Prostate gland (tissue), 2 donors: ENCODE results near the gene HIGD2B.

Experiments
- CTCF ChIP-seq, 4 experiments: fragments of 200-600 bp in 2 of 4; fragments of 450-650 bp in 2 of 4; sonication (generic) in 2 of 4; IDR thresholded peaks; 1 replicate in 3 of 4; 2 replicates in 1 of 4; pipeline ENCODE4 v1.5.1; 2016 to 2019; ENCODE audit warnings: antibody characterized with exemption in 4 of 4, mild to moderate bottlenecking in 2 of 4, moderate library complexity in 2 of 4
- POLR2A ChIP-seq: fragments of 450-650 bp; IDR thresholded peaks from one replicate; pipeline ENCODE4 v1.6.1; 2016; ENCODE audit warnings: antibody characterized with exemption, mild to moderate bottlenecking

GRCh38 chr15:72733941-72734738 is 48.2 kb upstream of the HIGD2B start:
- TF ChIP-seq CTCF (IDR thresholded peaks at IDR 0.05) (no peak), POLR2A (no peak)
